ENCODE measurements around the gene AMZ1.

GRCh38 chr7:2699289-2699620 is 11.3 kb downstream of the AMZ1 start:
- TF ChIP-seq CTCF (IDR thresholded peaks at IDR 0.05) (no peak), EZH2 (IDR thresholded peaks at IDR 0.05) (no peak), EZH2phosphoT487 (IDR thresholded peaks at IDR 0.05) (no peak)

Data from neural progenitor cell (in vitro differentiated cells).